ENCODE results near the gene SMIM1. TPM values are rescaled to one million over a fixed set of nuclear protein-coding genes. Genes with fewer than 3 reads are reported as not detected.

Gene SMIM1
- total and polyA plus RNA-seq, 9 of the 15 experiments (the other 6 are each of a cell fraction or from before 2014, with no cell fraction given), result 2.3 to 125 (median 24.3) TPM

- no peak for TF ChIP-seq ZNF79 (CRISPR knock-in tag; IDR thresholded peaks at IDR 0.05; ENCODE audit: low read depth)
- no peak for TF ChIP-seq BACH1 (tag; IDR thresholded peaks at IDR 0.05)
- TF ChIP-seq DNMT1 (IDR thresholded peaks at IDR 0.05), result no peak
- TF ChIP-seq E2F6 (IDR thresholded peaks at IDR 0.05; ENCODE audit: borderline replicate concordance in 1 of 2, extremely low read depth in 1 of 2, insufficient read depth in 1 of 2, insufficient read length in 1 of 2, low read depth in 1 of 2, low read length in 1 of 2, poor library complexity in 1 of 2, severe bottlenecking in 1 of 2), result peak; percentile 92 to 98
- TF ChIP-seq CC2D1A (IDR thresholded peaks at IDR 0.05), result no peak
- TF ChIP-seq TARDBP (IDR thresholded peaks at IDR 0.05), result no peak
- TF ChIP-seq ZNF408 (CRISPR knock-in tag; IDR thresholded peaks at IDR 0.05; ENCODE audit: low read depth), result no peak
- TF ChIP-seq NR4A1 (CRISPR knock-in tag; IDR thresholded peaks at IDR 0.05), result 0 out of 2 replicates have a peak, but pooled peaks have one; percentile 82
- no peak for TF ChIP-seq NR4A1 (tag; IDR thresholded peaks at IDR 0.05)
- TF ChIP-seq ZBTB9 (CRISPR knock-in tag; IDR thresholded peaks at IDR 0.05), result 0 out of 2 replicates have a peak, but pooled peaks have one; percentile 26
- TF ChIP-seq TFAP4 (CRISPR knock-in tag; IDR thresholded peaks at IDR 0.05; ENCODE audit: borderline replicate concordance), result peak; percentile 73; the same call in 1 of the 2 replicates
- no peak for TF ChIP-seq ILK (tag; IDR thresholded peaks at IDR 0.05; ENCODE audit: borderline replicate concordance, low read depth)
- TF ChIP-seq USF1 (CRISPR knock-in tag; IDR thresholded peaks at IDR 0.05), result peak; percentile 65
- no peak for TF ChIP-seq MCM2 (IDR thresholded peaks at IDR 0.05; ENCODE audit: low read depth)
- TF ChIP-seq FIP1L1 (IDR thresholded peaks at IDR 0.05; ENCODE audit: low read depth, low read length, poor library complexity, severe bottlenecking), result peak; percentile 45
- TF ChIP-seq POLR2B (IDR thresholded peaks at IDR 0.05; ENCODE audit: low read depth, partially characterized antibody), result peak; percentile 63
- no peak for TF ChIP-seq ZNF146 (CRISPR knock-in tag; IDR thresholded peaks at IDR 0.05; ENCODE audit: unreplicated experiment)
- TF ChIP-seq ATF2 (CRISPR knock-in tag; IDR thresholded peaks at IDR 0.05), result no peak; the same call in 1 of the 2 replicates
- no peak for TF ChIP-seq CCNT2 (IDR thresholded peaks at IDR 0.05; ENCODE audit: borderline replicate concordance, extremely low read depth, insufficient read length, low read depth, low read length)
Observed at GRCh38 chr1:3772027-3772714, 378 bp upstream of the SMIM1 start (continued).
